Panc1 (cell line): ENCODE results near the gene RIBC1.

Source experiments
- POLR2AphosphoS5 ChIP-seq: IDR thresholded peaks from 2 replicates; pipeline ENCODE4 v1.6.1; 2012; ENCODE audit warnings: mild to moderate bottlenecking, low read depth, low read length, moderate library complexity
- SIN3A ChIP-seq: IDR thresholded peaks from 2 replicates; pipeline ENCODE4 v1.6.1; 2012; ENCODE audit warnings: low read depth, mild to moderate bottlenecking, low read length, moderate library complexity, borderline replicate concordance; ENCODE audit not compliant: insufficient read depth
- TF ChIP-seq, protein P1 (sequence below): fragments of 450-650 bp; IDR thresholded peaks from 2 replicates; pipeline ENCODE4 v1.5.1; 2017; ENCODE audit warnings: mild to moderate bottlenecking

DNA sequence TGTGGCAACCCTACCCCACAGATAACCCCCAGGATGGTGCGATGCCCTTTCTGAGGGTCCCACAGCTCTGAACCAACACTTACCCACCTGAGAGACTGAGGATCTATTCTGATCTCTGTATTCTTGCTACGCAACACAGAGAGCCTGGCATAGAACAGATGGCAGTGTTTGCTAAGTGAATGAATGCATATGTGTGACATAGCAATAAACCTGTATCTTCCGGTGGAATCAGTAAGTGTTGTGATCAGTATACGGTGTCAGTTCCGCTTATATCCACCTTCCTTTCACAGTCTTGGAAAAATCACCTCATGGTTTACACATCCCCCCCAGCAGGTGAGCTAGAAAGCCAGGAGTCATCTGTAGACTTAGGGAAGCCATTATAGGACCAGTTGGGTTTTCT, 17.4 kb downstream of the RIBC1 start:
- TF ChIP-seq, protein P1, sequence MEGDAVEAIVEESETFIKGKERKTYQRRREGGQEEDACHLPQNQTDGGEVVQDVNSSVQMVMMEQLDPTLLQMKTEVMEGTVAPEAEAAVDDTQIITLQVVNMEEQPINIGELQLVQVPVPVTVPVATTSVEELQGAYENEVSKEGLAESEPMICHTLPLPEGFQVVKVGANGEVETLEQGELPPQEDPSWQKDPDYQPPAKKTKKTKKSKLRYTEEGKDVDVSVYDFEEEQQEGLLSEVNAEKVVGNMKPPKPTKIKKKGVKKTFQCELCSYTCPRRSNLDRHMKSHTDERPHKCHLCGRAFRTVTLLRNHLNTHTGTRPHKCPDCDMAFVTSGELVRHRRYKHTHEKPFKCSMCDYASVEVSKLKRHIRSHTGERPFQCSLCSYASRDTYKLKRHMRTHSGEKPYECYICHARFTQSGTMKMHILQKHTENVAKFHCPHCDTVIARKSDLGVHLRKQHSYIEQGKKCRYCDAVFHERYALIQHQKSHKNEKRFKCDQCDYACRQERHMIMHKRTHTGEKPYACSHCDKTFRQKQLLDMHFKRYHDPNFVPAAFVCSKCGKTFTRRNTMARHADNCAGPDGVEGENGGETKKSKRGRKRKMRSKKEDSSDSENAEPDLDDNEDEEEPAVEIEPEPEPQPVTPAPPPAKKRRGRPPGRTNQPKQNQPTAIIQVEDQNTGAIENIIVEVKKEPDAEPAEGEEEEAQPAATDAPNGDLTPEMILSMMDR = no peak
- no peak for TF ChIP-seq POLR2AphosphoS5
- no peak for TF ChIP-seq SIN3A
